Endothelial cell of umbilical vein (primary cell): ENCODE results near the gene LHFPL2. TPM values are rescaled to one million over a fixed set of nuclear protein-coding genes. Genes with fewer than 3 reads are reported as not detected.

Source experiments
- BruUV-seq: library from RNA; stranded (reverse); fragments of 400-500 nt; replicated peaks from 2 replicates; lab custom pipeline; 2021; lab: Mats Ljungman, UMichigan
- CTCF ChIA-PET: fragments of 300-600, 350-600 bp; sonication (Branson Sonifier 250); formaldehyde crosslinking; loops from one replicate; lab custom pipeline; 2021; ENCODE audit warnings: antibody characterized with exemption, inconsistent platforms; lab: Charles Lee
- POLR2A ChIA-PET: fragments of 300-600, 350-600 bp; sonication (Branson Sonifier 250); formaldehyde crosslinking; loops from one replicate; lab custom pipeline; 2021; ENCODE audit warnings: antibody characterized with exemption, inconsistent platforms; lab: Charles Lee
- DNase-seq: peaks from one replicate; pipeline ENCODE4 v3.0.0-alpha.2; 2011; ENCODE audit warnings: low read depth, low spot score
- FAIRE-seq: peaks from 2 replicates; lab custom pipeline; 2011; peaks lifted over from hg19 to GRCh38; lab: Jason Lieb, UNC
- H2AFZ ChIP-seq: 2 replicates; pipeline ENCODE4 v1.6.0; 2012; ENCODE audit warnings: low read depth, low read length, control low read depth, inconsistent platforms
- H3K27ac ChIP-seq: 2 replicates; pipeline ENCODE4 v1.5.1; 2011; ENCODE audit warnings: low read depth, mild to moderate bottlenecking, control low read depth, low read length, moderate library complexity; ENCODE audit not compliant: insufficient read depth
- H3K27me3 ChIP-seq, 2 experiments: 2 replicates each; pipeline versions ENCODE4 v1.6.0 to v1.6.1; 2011; ENCODE audit warnings: low read length in 2 of 2, mixed read lengths in 1 of 2; ENCODE audit not compliant: control insufficient read depth in 2 of 2, insufficient read depth in 2 of 2
- H3K36me3 ChIP-seq, 2 experiments: 2 replicates in 1 of 2; 3 replicates in 1 of 2; pipeline ENCODE4 v1.5.1; 2011; ENCODE audit warnings: low read length in 2 of 2, mild to moderate bottlenecking in 1 of 2, moderate library complexity in 1 of 2; ENCODE audit not compliant: control insufficient read depth in 2 of 2, insufficient read depth in 2 of 2; ENCODE audit errors: extremely low read depth in 1 of 2
- H3K4me1 ChIP-seq: 3 replicates; pipeline ENCODE4 v1.5.1; 2011; ENCODE audit warnings: mild to moderate bottlenecking, low read length; ENCODE audit not compliant: control insufficient read depth, insufficient read depth; ENCODE audit errors: extremely low read depth
- H3K4me2 ChIP-seq: 2 replicates; pipeline ENCODE4 v1.6.1; 2011; ENCODE audit warnings: low read length, control low read depth, mixed read lengths; ENCODE audit not compliant: insufficient read depth
- H3K4me3 ChIP-seq, 3 experiments: fragments of 200-600 bp in 1 of 3; sonication (generic), shearing (Covaris generic) in 1 of 3; replicated peaks in 1 of 3; 2 replicates each; pipeline ENCODE4 v1.5.1; 2011 to 2016; ENCODE audit warnings: control low read depth in 3 of 3, low read length in 3 of 3, mild to moderate bottlenecking in 2 of 3, inconsistent platforms in 1 of 3, low read depth in 1 of 3, moderate library complexity in 1 of 3; ENCODE audit not compliant: insufficient read depth in 1 of 3
- H3K79me2 ChIP-seq: 2 replicates; pipeline ENCODE4 v1.6.0; 2012; ENCODE audit warnings: low read length, inconsistent platforms; ENCODE audit not compliant: control insufficient read depth, insufficient read depth
- H3K9ac ChIP-seq: replicated peaks from 2 replicates; pipeline ENCODE3; 2011; ENCODE audit warnings: low read length, control low read depth; ENCODE audit not compliant: insufficient read depth; ENCODE audit errors: extremely low read depth
- H3K9me1 ChIP-seq: replicated peaks from 3 replicates; pipeline ENCODE4 v1.6.0; 2011; ENCODE audit warnings: mild to moderate bottlenecking, low read length; ENCODE audit not compliant: control insufficient read depth, insufficient read depth; ENCODE audit errors: extremely low read depth
- H3K9me3 ChIP-seq: replicated peaks from 2 replicates; pipeline ENCODE4 v1.5.1; 2012; ENCODE audit warnings: low read length, inconsistent platforms; ENCODE audit not compliant: control insufficient read depth, insufficient read depth
- H4K20me1 ChIP-seq: replicated peaks from 2 replicates; pipeline ENCODE3; 2011; ENCODE audit warnings: mild to moderate bottlenecking, low read length; ENCODE audit not compliant: control insufficient read depth, insufficient read depth; ENCODE audit errors: extremely low read depth
- CTCF ChIP-seq, 2 donors: IDR thresholded peaks; 1 replicate in 1 of 2; 2 replicates in 1 of 2; pipeline ENCODE4 v1.5.1; 2011; ENCODE audit warnings: low read length in 2 of 2, mild to moderate bottlenecking in 2 of 2, moderate library complexity in 2 of 2, control low read depth in 1 of 2, inconsistent platforms in 1 of 2, low read depth in 1 of 2; ENCODE audit not compliant: insufficient read depth in 1 of 2; ENCODE audit errors: extremely low read depth in 1 of 2
- EZH2 ChIP-seq: IDR thresholded peaks from 2 replicates; pipeline ENCODE4 v1.6.1; 2012; ENCODE audit warnings: borderline replicate concordance, low read depth, mild to moderate bottlenecking, moderate library complexity, low read length, inconsistent platforms; ENCODE audit not compliant: severe bottlenecking
- FOS ChIP-seq: IDR thresholded peaks from 2 replicates; pipeline ENCODE4 v1.6.1; 2011; ENCODE audit warnings: mild to moderate bottlenecking, low read length, moderate library complexity, borderline replicate concordance; ENCODE audit not compliant: insufficient read depth
- GATA2 ChIP-seq: IDR thresholded peaks from 2 replicates; pipeline ENCODE4 v1.7.0; 2011; ENCODE audit warnings: low read depth, mild to moderate bottlenecking, moderate library complexity, mixed read lengths, low read length; ENCODE audit not compliant: insufficient read length, insufficient read depth
- JUN ChIP-seq: IDR thresholded peaks from 2 replicates; pipeline ENCODE4 v1.6.1; 2011; ENCODE audit warnings: borderline replicate concordance, low read depth; ENCODE audit not compliant: insufficient read length, insufficient read depth
- MAX ChIP-seq: IDR thresholded peaks from 2 replicates; pipeline ENCODE4 v1.6.1; 2011; ENCODE audit not compliant: insufficient read depth, insufficient read length
- MYC ChIP-seq: IDR thresholded peaks from one replicate; pipeline ENCODE4 v1.6.1; 2011; ENCODE audit warnings: mild to moderate bottlenecking, low read depth, low read length
- POLR2A ChIP-seq: IDR thresholded peaks from 2 replicates; pipeline ENCODE4 v1.6.1; 2012; ENCODE audit warnings: low read depth, mild to moderate bottlenecking, control low read depth, low read length
- POLR2AphosphoS5 ChIP-seq: IDR thresholded peaks from 2 replicates; pipeline ENCODE4 v1.6.1; 2012; ENCODE audit warnings: low read depth, mild to moderate bottlenecking, control low read depth, low read length, moderate library complexity; ENCODE audit not compliant: insufficient read depth
- dilution Hi-C: fragments of 300-500 bp; cut with MboI; formaldehyde crosslinking; loops from one replicate; pipeline ENCODE4 v1.15.0; 2019; ENCODE audit warnings: low sequenced_read_pairs; ENCODE audit not compliant: extremely low pct_ligation_motif_present
- intact Hi-C: fragments of 100-400 bp; cut with micrococcal nuclease; formaldehyde crosslinking; loops from one replicate; pipeline ENCODE4 v1.10.0; 2022
- polyA plus RNA-seq, 4 experiments: library from polyadenylated mRNA; depleted of rRNA in 3 of 4; stranded (reverse) in 3 of 4; unstranded in 1 of 4; fragments of >200 nt; gene quantifications; 2 replicates each; pipeline versions ENCODE4 v1.2.1 to v1.2.3, GENCODE V29; 2011 to 2012; ENCODE audit warnings: missing spikeins in 1 of 4
- total RNA-seq: library from RNA; stranded (reverse); gene quantifications from 2 replicates; pipeline ENCODE4 v1.2.3, GENCODE V29; 2021

The LHFPL2 gene
- total and polyA plus RNA-seq, 2 donors (not counting 3 experiments of a cell fraction or from before 2014, with no cell fraction given) = 9.6 to 36.3 TPM

GRCh38 chr5:78598973-78599372, 49.6 kb downstream of the LHFPL2 start:
- H3K4me2 ChIP-seq = no peak overlapping the region
- H3K9me3 ChIP-seq = no peaks in the 10 kb centered on the region
- CTCF ChIA-PET = no interaction called here
- peaks cover 68% of the 10 kb centered on the region for H3K4me1 ChIP-seq
- no peak overlapping the region for H3K9ac ChIP-seq
- no TSS peak for BruUV-seq
- dilution Hi-C loops (no loop called here), intact Hi-C loops (no loop called here)
- TF ChIP-seq POLR2AphosphoS5 (no peak), JUN (no peak), EZH2 (no peak), CTCF (IDR thresholded peaks at IDR 0.05; ENCODE audit: extremely low read depth in 1 of 2, insufficient read depth in 1 of 2, low read depth in 1 of 2, low read length in 2 of 2) (no peak), POLR2A (no peak), MAX (no peak), GATA2 (no peak), FOS (no peak), MYC (no peak)
- DNase-seq (no peak), FAIRE-seq (no peak)
- no peaks in the 10 kb centered on the region for H3K9me1 ChIP-seq
- H4K20me1 ChIP-seq = no peaks in the 10 kb centered on the region
- no peak overlapping the region for H2AFZ ChIP-seq
- POLR2A ChIA-PET = no interaction called here
- peaks cover 15% of the 10 kb centered on the region for H3K79me2 ChIP-seq
- H3K27me3 ChIP-seq = no peaks in the 10 kb centered on the region
- no peak overlapping the region for H3K4me3 ChIP-seq
- H3K27ac ChIP-seq = peak overlapping the region; percentile 100
- no peaks in the 10 kb centered on the region for H3K36me3 ChIP-seq
